ENCODE measurements around the gene ARHGEF26.

Gene ARHGEF26

GRCh38 chr3:154119951-154120350 is 1.2 kb upstream of the ARHGEF26 start:
- no peak for DNase-seq

- DNase-seq, result peak; percentile 9 to 57 (median 44)
Observed at GRCh38 chr3:154121701-154122551, 736 bp downstream of the ARHGEF26 start.

- no peak for DNase-seq
Observed at GRCh38 chr3:154122552-154122911, 1.3 kb downstream of the ARHGEF26 start.

- no peak for DNase-seq
Observed at GRCh38 chr3:154122912-154123559, 1.8 kb downstream of the ARHGEF26 start.

GRCh38 chr3:154123906-154124305 is 2.7 kb downstream of the ARHGEF26 start:
- DNase-seq, result no peak

GRCh38 chr3:154125378-154126030 is 4.3 kb downstream of the ARHGEF26 start:
- no peak for DNase-seq

- DNase-seq, result no peak
Observed at GRCh38 chr3:154126651-154127050, 5.5 kb downstream of the ARHGEF26 start.

GRCh38 chr3:154129625-154130024 is 8.4 kb downstream of the ARHGEF26 start:
- DNase-seq, result no peak

- DNase-seq, result no peak
Observed at GRCh38 chr3:154130540-154130939, 9.3 kb downstream of the ARHGEF26 start.

- no peak for DNase-seq
Observed at GRCh38 chr3:154131830-154132229, 10.6 kb downstream of the ARHGEF26 start.

- DNase-seq, result peak in 2 of 4 experiments; percentile 10 to 16
Observed at GRCh38 chr3:154132777-154133375, 11.7 kb downstream of the ARHGEF26 start.

- no peak for DNase-seq
Observed at GRCh38 chr3:154135511-154136173, 14.5 kb downstream of the ARHGEF26 start.

GRCh38 chr3:154137036-154137435 is 15.8 kb downstream of the ARHGEF26 start:
- DNase-seq, result no peak

GRCh38 chr3:154139996-154140436 is 18.8 kb downstream of the ARHGEF26 start:
- DNase-seq, result no peak

- no peak for DNase-seq
Observed at GRCh38 chr3:154142608-154143007, 21.4 kb downstream of the ARHGEF26 start.

- no peak for DNase-seq
Observed at GRCh38 chr3:154143873-154144272, 22.7 kb downstream of the ARHGEF26 start.

- no peak for DNase-seq
Observed at GRCh38 chr3:154144825-154145465, 23.8 kb downstream of the ARHGEF26 start.

GRCh38 chr3:154148541-154148940 is 27.4 kb downstream of the ARHGEF26 start:
- no peak for DNase-seq

- DNase-seq, result no peak
Observed at GRCh38 chr3:154149286-154149685, 28.1 kb downstream of the ARHGEF26 start.

- DNase-seq, result no peak
Observed at GRCh38 chr3:154151969-154152368, 30.8 kb downstream of the ARHGEF26 start.

GRCh38 chr3:154152741-154153140 is 31.6 kb downstream of the ARHGEF26 start:
- no peak for DNase-seq

- DNase-seq, result no peak
Observed at GRCh38 chr3:154156530-154156929, 35.3 kb downstream of the ARHGEF26 start.

Measured in suppressor macrophage (primary cell).